ENCODE results near the gene C20orf141.

DNA sequence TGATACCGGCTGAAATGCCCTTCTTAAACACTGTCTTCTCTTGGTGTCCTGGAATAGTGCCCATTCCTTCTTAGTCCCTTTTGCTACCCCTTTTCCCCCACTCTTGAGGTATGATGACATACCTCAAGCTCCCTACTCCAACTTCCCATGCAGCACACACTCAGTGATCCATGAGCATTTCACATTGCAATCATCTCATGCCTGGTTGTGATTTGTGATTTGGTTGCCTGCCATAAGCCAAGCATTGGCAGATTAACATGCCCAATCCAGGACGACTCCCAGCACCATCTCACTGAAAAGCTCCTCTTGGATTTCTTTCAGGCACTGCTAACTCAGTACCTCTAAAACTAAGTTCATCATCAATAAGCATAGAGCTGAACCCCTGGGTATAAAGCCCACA lies 43.8 kb downstream of the C20orf141 start:
- TF ChIP-seq, protein P1, sequence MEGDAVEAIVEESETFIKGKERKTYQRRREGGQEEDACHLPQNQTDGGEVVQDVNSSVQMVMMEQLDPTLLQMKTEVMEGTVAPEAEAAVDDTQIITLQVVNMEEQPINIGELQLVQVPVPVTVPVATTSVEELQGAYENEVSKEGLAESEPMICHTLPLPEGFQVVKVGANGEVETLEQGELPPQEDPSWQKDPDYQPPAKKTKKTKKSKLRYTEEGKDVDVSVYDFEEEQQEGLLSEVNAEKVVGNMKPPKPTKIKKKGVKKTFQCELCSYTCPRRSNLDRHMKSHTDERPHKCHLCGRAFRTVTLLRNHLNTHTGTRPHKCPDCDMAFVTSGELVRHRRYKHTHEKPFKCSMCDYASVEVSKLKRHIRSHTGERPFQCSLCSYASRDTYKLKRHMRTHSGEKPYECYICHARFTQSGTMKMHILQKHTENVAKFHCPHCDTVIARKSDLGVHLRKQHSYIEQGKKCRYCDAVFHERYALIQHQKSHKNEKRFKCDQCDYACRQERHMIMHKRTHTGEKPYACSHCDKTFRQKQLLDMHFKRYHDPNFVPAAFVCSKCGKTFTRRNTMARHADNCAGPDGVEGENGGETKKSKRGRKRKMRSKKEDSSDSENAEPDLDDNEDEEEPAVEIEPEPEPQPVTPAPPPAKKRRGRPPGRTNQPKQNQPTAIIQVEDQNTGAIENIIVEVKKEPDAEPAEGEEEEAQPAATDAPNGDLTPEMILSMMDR (IDR thresholded peaks at IDR 0.05) = no peak
- no peak for TF ChIP-seq POLR2A (IDR thresholded peaks at IDR 0.05)

All from lower leg skin (tissue), 3 donors.